ENCODE data around the gene CCDC148. TPM values are rescaled to one million over a fixed set of nuclear protein-coding genes. Genes with fewer than 3 reads are reported as not detected.

The CCDC148 gene
- total and polyA plus RNA-seq, 2 donors (not counting 3 experiments of a cell fraction or from before 2014, with no cell fraction given) = 0.04 to 0.69 TPM

GRCh38 chr2:158359846-158360245, 96.7 kb downstream of the CCDC148 start:
- Histone ChIP-seq H3K4me2 (ENCODE audit: insufficient read depth, low read length) (no peak overlapping the region), H3K27me3 (ENCODE audit: control insufficient read depth in 2 of 2, insufficient read depth in 2 of 2, low read length in 2 of 2) (no peaks in the 10 kb centered on the region), H4K20me1 (replicated peaks; ENCODE audit: control insufficient read depth, extremely low read depth, insufficient read depth, low read length) (no peaks in the 10 kb centered on the region), H3K27ac (ENCODE audit: insufficient read depth, low read depth, low read length) (no peak overlapping the region), H3K9ac (replicated peaks; ENCODE audit: extremely low read depth, insufficient read depth, low read length) (no peak overlapping the region), H3K9me3 (replicated peaks; ENCODE audit: control insufficient read depth, insufficient read depth, low read length) (no peaks in the 10 kb centered on the region), H2AFZ (ENCODE audit: low read depth, low read length) (no peak overlapping the region), H3K4me1 (ENCODE audit: control insufficient read depth, extremely low read depth, insufficient read depth, low read length) (no peaks in the 10 kb centered on the region), H3K4me3 (replicated peaks in 1 of 3; ENCODE audit: insufficient read depth in 1 of 3, low read depth in 1 of 3, low read length in 3 of 3) (no peak overlapping the region), H3K36me3 (ENCODE audit: control insufficient read depth in 2 of 2, extremely low read depth in 1 of 2, insufficient read depth in 2 of 2, low read length in 2 of 2) (no peaks in the 10 kb centered on the region), H3K79me2 (ENCODE audit: control insufficient read depth, insufficient read depth, low read length) (no peaks in the 10 kb centered on the region), H3K9me1 (replicated peaks; ENCODE audit: control insufficient read depth, extremely low read depth, insufficient read depth, low read length) (no peaks in the 10 kb centered on the region)
- CTCF ChIA-PET = no interaction called here
- FAIRE-seq (no peak), DNase-seq (ENCODE audit: low read depth, low spot score) (no peak)
- dilution Hi-C loops (cut with MboI; ENCODE audit: extremely low pct_ligation_motif_present, low sequenced_read_pairs) = no loop called here
- intact Hi-C loops (cut with micrococcal nuclease) = no loop called here
- TF ChIP-seq FOS (IDR thresholded peaks at IDR 0.05; ENCODE audit: borderline replicate concordance, insufficient read depth, low read length) = no peak
- POLR2A ChIA-PET = no interaction called here
- no TSS peak for BruUV-seq (replicated peaks)

GRCh38 chr2:158357699-158358098, 98.9 kb downstream of the CCDC148 start:
- TF ChIP-seq GATA2 (IDR thresholded peaks at IDR 0.05; ENCODE audit: insufficient read depth, insufficient read length, low read depth, low read length) = no peak
- TF ChIP-seq POLR2AphosphoS5 (IDR thresholded peaks at IDR 0.05; ENCODE audit: insufficient read depth, low read depth, low read length) = no peak
- no peak for TF ChIP-seq JUN (IDR thresholded peaks at IDR 0.05; ENCODE audit: borderline replicate concordance, insufficient read depth, insufficient read length, low read depth)
- no peak for TF ChIP-seq MYC (IDR thresholded peaks at IDR 0.05; ENCODE audit: low read depth, low read length)
- TF ChIP-seq FOS (IDR thresholded peaks at IDR 0.05; ENCODE audit: borderline replicate concordance, insufficient read depth, low read length) = no peak
- TF ChIP-seq POLR2A (IDR thresholded peaks at IDR 0.05; ENCODE audit: low read depth, low read length) = no peak
- TF ChIP-seq MAX (IDR thresholded peaks at IDR 0.05; ENCODE audit: insufficient read depth, insufficient read length) = no peak
- TF ChIP-seq EZH2 (IDR thresholded peaks at IDR 0.05; ENCODE audit: borderline replicate concordance, low read depth, low read length, severe bottlenecking) = no peak
- TF ChIP-seq CTCF (IDR thresholded peaks at IDR 0.05; ENCODE audit: extremely low read depth in 1 of 2, insufficient read depth in 1 of 2, low read depth in 1 of 2, low read length in 2 of 2) = no peak
- ChIA-PET CTCF (no interaction called here), POLR2A (no interaction called here)
- Histone ChIP-seq H3K9me3 (replicated peaks; ENCODE audit: control insufficient read depth, insufficient read depth, low read length) (no peaks in the 10 kb centered on the region), H3K27me3 (ENCODE audit: control insufficient read depth in 2 of 2, insufficient read depth in 2 of 2, low read length in 2 of 2) (no peaks in the 10 kb centered on the region), H4K20me1 (replicated peaks; ENCODE audit: control insufficient read depth, extremely low read depth, insufficient read depth, low read length) (no peaks in the 10 kb centered on the region), H3K4me1 (ENCODE audit: control insufficient read depth, extremely low read depth, insufficient read depth, low read length) (no peaks in the 10 kb centered on the region), H3K4me2 (ENCODE audit: insufficient read depth, low read length) (no peak overlapping the region), H3K79me2 (ENCODE audit: control insufficient read depth, insufficient read depth, low read length) (no peaks in the 10 kb centered on the region), H3K9me1 (replicated peaks; ENCODE audit: control insufficient read depth, extremely low read depth, insufficient read depth, low read length) (no peaks in the 10 kb centered on the region), H3K9ac (replicated peaks; ENCODE audit: extremely low read depth, insufficient read depth, low read length) (no peak overlapping the region), H3K36me3 (ENCODE audit: control insufficient read depth in 2 of 2, extremely low read depth in 1 of 2, insufficient read depth in 2 of 2, low read length in 2 of 2) (no peaks in the 10 kb centered on the region), H3K27ac (ENCODE audit: insufficient read depth, low read depth, low read length) (no peak overlapping the region), H2AFZ (ENCODE audit: low read depth, low read length) (no peak overlapping the region), H3K4me3 (replicated peaks in 1 of 3; ENCODE audit: insufficient read depth in 1 of 3, low read depth in 1 of 3, low read length in 3 of 3) (no peak overlapping the region)
- intact Hi-C loops (cut with micrococcal nuclease) = no loop called here
- DNase-seq (ENCODE audit: low read depth, low spot score) = no peak
- no TSS peak for BruUV-seq (replicated peaks)
- dilution Hi-C loops (cut with MboI; ENCODE audit: extremely low pct_ligation_motif_present, low sequenced_read_pairs) = no loop called here
- FAIRE-seq = no peak

Data from endothelial cell of umbilical vein (primary cell).